Loucy (cell line): Measurements from ENCODE around the gene DEPDC5.

Experiments used
- H2AFZ ChIP-seq: fragments of 200-600 bp; sonication (generic); 2 replicates; pipeline ENCODE4 v1.6.0; 2016; ENCODE audit warnings: antibody characterized with exemption, mild to moderate bottlenecking, low read length, moderate library complexity
- H3F3A ChIP-seq: fragments of 200-600 bp; 2 replicates; pipeline ENCODE4 v1.6.0; 2016; ENCODE audit warnings: antibody characterized with exemption, low read depth, mild to moderate bottlenecking
- H3K27me3 ChIP-seq: fragments of 200-600 bp; sonication (generic); 2 replicates; pipeline ENCODE4 v1.6.1; 2014; ENCODE audit warnings: low read length, mild to moderate bottlenecking; ENCODE audit not compliant: insufficient read depth, poor library complexity, severe bottlenecking
- H3K36me3 ChIP-seq: fragments of 200-600 bp; sonication (generic); 2 replicates; pipeline ENCODE4 v1.6.1; 2016; ENCODE audit warnings: low read length; ENCODE audit not compliant: insufficient read depth
- H3K4me1 ChIP-seq: fragments of 200-600 bp; sonication (generic); 2 replicates; pipeline ENCODE4 v1.5.1; 2014; ENCODE audit warnings: low read length, mild to moderate bottlenecking; ENCODE audit not compliant: insufficient read depth, poor library complexity, severe bottlenecking
- H3K4me2 ChIP-seq: fragments of 200-600 bp; sonication (generic); 2 replicates; pipeline ENCODE4 v1.6.0; 2014; ENCODE audit warnings: antibody characterized with exemption, low read length, low read depth, mild to moderate bottlenecking; ENCODE audit not compliant: poor library complexity, severe bottlenecking
- H3K4me3 ChIP-seq: fragments of 200-600 bp; sonication (generic); 2 replicates; pipeline ENCODE4 v1.5.1; 2014; ENCODE audit warnings: low read length, mild to moderate bottlenecking, mixed read lengths; ENCODE audit not compliant: poor library complexity, severe bottlenecking
- H3K79me2 ChIP-seq: fragments of 200-600 bp; sonication (generic); 2 replicates; pipeline ENCODE4 v1.6.1; 2014; ENCODE audit warnings: low read length; ENCODE audit not compliant: insufficient read depth
- H3K9ac ChIP-seq: fragments of 200-600 bp; sonication (generic); 2 replicates; pipeline ENCODE4 v1.6.0; 2014; ENCODE audit warnings: mild to moderate bottlenecking, low read depth, low read length, moderate library complexity; ENCODE audit not compliant: poor library complexity, severe bottlenecking
- H3K9me2 ChIP-seq: fragments of 200-600 bp; sonication (generic); replicated peaks from 2 replicates; pipeline ENCODE4 v1.6.1; 2016; ENCODE audit warnings: low read depth, low read length, mixed read lengths
- H3K9me3 ChIP-seq: fragments of 200-600 bp; sonication (generic); 2 replicates; pipeline ENCODE4 v1.6.1; 2014; ENCODE audit warnings: mild to moderate bottlenecking, antibody characterized with exemption, low read length, low read depth; ENCODE audit not compliant: insufficient read depth
- H4K20me1 ChIP-seq: fragments of 200-600 bp; sonication (generic); 2 replicates; pipeline ENCODE4 v1.6.0; 2014; ENCODE audit warnings: antibody characterized with exemption, low read length, mild to moderate bottlenecking; ENCODE audit not compliant: insufficient read depth, poor library complexity, severe bottlenecking
- CTCF ChIP-seq: fragments of 200-600 bp; sonication (generic); conservative IDR thresholded peaks from 2 replicates; pipeline ENCODE4 v1.5.1; 2014; ENCODE audit warnings: mild to moderate bottlenecking, antibody characterized with exemption, low read length
- EZH2phosphoT487 ChIP-seq: fragments of 200-600 bp; IDR thresholded peaks from 2 replicates; pipeline ENCODE4 v1.6.1; 2018; ENCODE audit warnings: antibody characterized with exemption, mild to moderate bottlenecking, moderate library complexity, borderline replicate concordance

The DEPDC5 gene

DNA sequence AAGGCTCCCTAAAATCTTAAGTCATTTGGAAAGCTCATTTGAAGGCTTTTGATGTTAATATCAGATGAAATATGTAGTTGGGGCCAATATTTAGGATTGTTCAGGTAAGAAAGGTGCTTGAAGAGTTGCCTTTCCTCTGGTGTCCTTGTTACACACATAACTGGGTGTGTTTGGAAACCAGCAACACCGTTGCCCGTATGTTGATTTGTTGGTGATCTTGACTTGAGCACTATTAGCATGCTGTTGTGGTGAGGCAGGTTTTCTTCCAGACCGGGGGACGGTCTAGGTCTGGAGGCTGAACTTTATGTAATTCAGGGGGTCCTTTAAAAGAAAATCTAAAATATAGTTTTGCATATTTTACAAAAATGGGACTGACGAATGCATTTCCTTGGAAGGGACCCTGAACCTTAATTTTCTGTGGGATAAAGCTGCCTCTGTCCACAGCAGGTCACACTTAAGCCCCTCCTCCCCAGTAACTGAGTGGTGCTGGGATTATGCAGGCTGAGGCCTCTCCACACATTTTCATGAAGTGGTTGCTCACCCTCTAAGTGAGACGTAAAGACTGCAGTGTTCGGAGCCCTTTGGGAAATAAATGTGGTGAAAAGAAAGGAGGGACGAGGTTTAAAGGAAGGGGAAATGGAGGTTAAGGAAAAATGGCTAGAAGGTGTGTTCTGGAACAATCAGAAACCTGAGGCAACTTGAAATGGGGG is 192.3 kb downstream of the DEPDC5 start:
- H2AFZ ChIP-seq, result no peak overlapping the region

GRCh38 chr22:31947296-31947695 is 193.5 kb downstream of the DEPDC5 start:
- H3K79me2 ChIP-seq, result peaks cover 77% of the 10 kb centered on the region
- H3K9me3 ChIP-seq, result no peaks in the 10 kb centered on the region
- peaks cover 69% of the 10 kb centered on the region for H4K20me1 ChIP-seq
- peak overlapping the region; percentile 97 for H3K9ac ChIP-seq
- H3F3A ChIP-seq, result no peaks in the 10 kb centered on the region
- no peak overlapping the region for H2AFZ ChIP-seq
- H3K36me3 ChIP-seq, result peaks cover 25% of the 10 kb centered on the region; the same call in 1 of the 2 replicates
- peak overlapping the region; percentile 95 for H3K4me3 ChIP-seq
- TF ChIP-seq EZH2phosphoT487 (no peak), CTCF (peak; percentile 96)
- no peaks in the 10 kb centered on the region for H3K27me3 ChIP-seq
- peaks cover 55% of the 10 kb centered on the region for H3K4me1 ChIP-seq
- peak overlapping the region; percentile 90 for H3K4me2 ChIP-seq
- no peaks in the 10 kb centered on the region for H3K9me2 ChIP-seq

More for the DNA sequence above, 192.3 kb downstream of the DEPDC5 start:
- H3K36me3 ChIP-seq, result peaks cover 25% of the 10 kb centered on the region; the same call in 1 of the 2 replicates
- H3K4me2 ChIP-seq, result peak overlapping the region; percentile 90
- H3K9ac ChIP-seq, result peak overlapping the region; percentile 97
- peak overlapping the region; percentile 95 for H3K4me3 ChIP-seq
- H3K9me3 ChIP-seq, result no peaks in the 10 kb centered on the region
- no peaks in the 10 kb centered on the region for H3K9me2 ChIP-seq
- H3K4me1 ChIP-seq, result peaks cover 50% of the 10 kb centered on the region
- H4K20me1 ChIP-seq, result peaks cover 57% of the 10 kb centered on the region
- H3K79me2 ChIP-seq, result peaks cover 65% of the 10 kb centered on the region
- no peak for TF ChIP-seq CTCF
- no peak for TF ChIP-seq EZH2phosphoT487
- no peaks in the 10 kb centered on the region for H3K27me3 ChIP-seq
- no peaks in the 10 kb centered on the region for H3F3A ChIP-seq

DNA sequence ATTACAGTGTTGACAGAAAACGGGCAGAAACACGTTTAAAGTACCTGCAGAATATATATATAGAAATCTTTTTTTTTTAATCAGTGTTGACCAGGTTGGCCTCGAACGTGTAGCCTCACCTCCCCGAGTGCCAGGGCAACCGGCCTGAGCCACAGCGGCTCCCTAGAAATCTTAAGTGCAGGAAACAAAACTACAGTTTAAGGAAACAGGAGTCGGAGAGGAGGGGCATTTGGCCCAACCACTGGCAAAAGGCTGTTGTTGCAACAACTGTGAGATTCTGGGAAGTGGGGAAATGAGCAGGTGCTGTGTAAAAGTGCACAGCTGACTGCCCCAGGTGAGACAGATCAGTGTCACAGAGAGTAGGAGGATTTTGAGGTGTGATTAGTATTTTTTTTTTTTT is 194.2 kb downstream of the DEPDC5 start:
- H3K4me2 ChIP-seq, result peak overlapping the region; percentile 90
- H3K36me3 ChIP-seq, result peaks cover 25% of the 10 kb centered on the region; the same call in 1 of the 2 replicates
- H3K9ac ChIP-seq, result peak overlapping the region; percentile 49
- no peaks in the 10 kb centered on the region for H3F3A ChIP-seq
- H3K4me1 ChIP-seq, result peaks cover 54% of the 10 kb centered on the region
- H2AFZ ChIP-seq, result no peak overlapping the region
- TF ChIP-seq CTCF (no peak), EZH2phosphoT487 (no peak)
- peaks cover 76% of the 10 kb centered on the region for H4K20me1 ChIP-seq
- peak overlapping the region; percentile 95 for H3K4me3 ChIP-seq
- H3K9me3 ChIP-seq, result no peaks in the 10 kb centered on the region
- H3K9me2 ChIP-seq, result no peaks in the 10 kb centered on the region
- H3K27me3 ChIP-seq, result no peaks in the 10 kb centered on the region
- peaks cover 84% of the 10 kb centered on the region for H3K79me2 ChIP-seq
